Measurements from ENCODE around the gene VCL.

GRCh38 chr10:73991884-73992245 is 6.1 kb upstream of the VCL start:
- no peak for TF ChIP-seq CTCF (IDR thresholded peaks at IDR 0.05; ENCODE audit: poor library complexity, severe bottlenecking)
- no peak for TF ChIP-seq SMC3 (conservative IDR thresholded peaks at IDR 0.05; ENCODE audit: poor library complexity)
- TF ChIP-seq POLR2AphosphoS5 (IDR thresholded peaks at IDR 0.05) = no peak
- TF ChIP-seq EZH2 (IDR thresholded peaks at IDR 0.05; ENCODE audit: borderline replicate concordance, insufficient read depth, low read length, poor library complexity, severe bottlenecking) = no peak
- TF ChIP-seq TAF1 (IDR thresholded peaks at IDR 0.05; ENCODE audit: low read depth) = no peak
- TF ChIP-seq, protein P1, sequence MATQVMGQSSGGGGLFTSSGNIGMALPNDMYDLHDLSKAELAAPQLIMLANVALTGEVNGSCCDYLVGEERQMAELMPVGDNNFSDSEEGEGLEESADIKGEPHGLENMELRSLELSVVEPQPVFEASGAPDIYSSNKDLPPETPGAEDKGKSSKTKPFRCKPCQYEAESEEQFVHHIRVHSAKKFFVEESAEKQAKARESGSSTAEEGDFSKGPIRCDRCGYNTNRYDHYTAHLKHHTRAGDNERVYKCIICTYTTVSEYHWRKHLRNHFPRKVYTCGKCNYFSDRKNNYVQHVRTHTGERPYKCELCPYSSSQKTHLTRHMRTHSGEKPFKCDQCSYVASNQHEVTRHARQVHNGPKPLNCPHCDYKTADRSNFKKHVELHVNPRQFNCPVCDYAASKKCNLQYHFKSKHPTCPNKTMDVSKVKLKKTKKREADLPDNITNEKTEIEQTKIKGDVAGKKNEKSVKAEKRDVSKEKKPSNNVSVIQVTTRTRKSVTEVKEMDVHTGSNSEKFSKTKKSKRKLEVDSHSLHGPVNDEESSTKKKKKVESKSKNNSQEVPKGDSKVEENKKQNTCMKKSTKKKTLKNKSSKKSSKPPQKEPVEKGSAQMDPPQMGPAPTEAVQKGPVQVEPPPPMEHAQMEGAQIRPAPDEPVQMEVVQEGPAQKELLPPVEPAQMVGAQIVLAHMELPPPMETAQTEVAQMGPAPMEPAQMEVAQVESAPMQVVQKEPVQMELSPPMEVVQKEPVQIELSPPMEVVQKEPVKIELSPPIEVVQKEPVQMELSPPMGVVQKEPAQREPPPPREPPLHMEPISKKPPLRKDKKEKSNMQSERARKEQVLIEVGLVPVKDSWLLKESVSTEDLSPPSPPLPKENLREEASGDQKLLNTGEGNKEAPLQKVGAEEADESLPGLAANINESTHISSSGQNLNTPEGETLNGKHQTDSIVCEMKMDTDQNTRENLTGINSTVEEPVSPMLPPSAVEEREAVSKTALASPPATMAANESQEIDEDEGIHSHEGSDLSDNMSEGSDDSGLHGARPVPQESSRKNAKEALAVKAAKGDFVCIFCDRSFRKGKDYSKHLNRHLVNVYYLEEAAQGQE (IDR thresholded peaks at IDR 0.05; ENCODE audit: borderline replicate concordance) = no peak
- no peak for TF ChIP-seq EP300 (conservative IDR thresholded peaks at IDR 0.05; ENCODE audit: poor library complexity, severe bottlenecking)
- no peak for TF ChIP-seq RAD21 (conservative IDR thresholded peaks at IDR 0.05)
- TF ChIP-seq MXI1 (conservative IDR thresholded peaks at IDR 0.05; ENCODE audit: poor library complexity, severe bottlenecking) = no peak
